Epithelial cell of proximal tubule (primary cell): ENCODE data around the gene FGF1. TPM values are rescaled to one million over a fixed set of nuclear protein-coding genes. Genes with fewer than 3 reads are reported as not detected.
A peak's percentile ranks its signal among the peaks of the same experiment; 100 is the strongest.

Experiments used
- DNase-seq: peaks from one replicate; pipeline ENCODE4 v3.0.0-alpha.2; 2011; ENCODE audit warnings: low read depth
- H3K4me3 ChIP-seq: 2 replicates; pipeline ENCODE4 v1.5.1; 2011; ENCODE audit warnings: low read depth, mild to moderate bottlenecking, low read length
- CTCF ChIP-seq: conservative IDR thresholded peaks from 2 replicates; pipeline ENCODE4 v1.5.1; 2012; ENCODE audit warnings: low read depth, mild to moderate bottlenecking, low read length
- total RNA-seq: library from RNA; depleted of rRNA; stranded (reverse); fragments of >200 nt; gene quantifications from 2 replicates; pipeline ENCODE4 v1.2.3, GENCODE V29; 2015

FGF1 gene
- total RNA-seq, 1 donor from 2014 or later: 1.2 TPM

- no peak overlapping the region for H3K4me3 ChIP-seq
- no peak for TF ChIP-seq CTCF
- DNase-seq: no peak
Observed at GRCh38 chr5:142696379-142696778, 10.5 kb upstream of the FGF1 start.

- TF ChIP-seq CTCF: peak; percentile 25
- DNase-seq: no peak
- no peak overlapping the region for H3K4me3 ChIP-seq
Observed at GRCh38 chr5:142694092-142694856, 8.4 kb upstream of the FGF1 start.

GRCh38 chr5:142692321-142692894 is 6.5 kb upstream of the FGF1 start:
- no peak for DNase-seq
- no peak overlapping the region for H3K4me3 ChIP-seq
- no peak for TF ChIP-seq CTCF

- no peak for TF ChIP-seq CTCF
- no peak for DNase-seq
- H3K4me3 ChIP-seq: no peak overlapping the region
Observed at GRCh38 chr5:142690667-142691066, 4.8 kb upstream of the FGF1 start.

GRCh38 chr5:142689081-142689480 is 3.2 kb upstream of the FGF1 start:
- no peak overlapping the region for H3K4me3 ChIP-seq
- no peak for DNase-seq
- TF ChIP-seq CTCF: no peak

GRCh38 chr5:142688281-142688989 is 2.5 kb upstream of the FGF1 start:
- no peak for DNase-seq
- no peak for TF ChIP-seq CTCF
- no peak overlapping the region for H3K4me3 ChIP-seq
